ENCODE results near the gene ZBTB22. TPM values are rescaled to one million over a fixed set of nuclear protein-coding genes. Genes with fewer than 3 reads are reported as not detected.

ZBTB22 gene
- total RNA-seq, 6 experiments from 2014 or later, result 15.2 to 19.9 (median 17.0) TPM

DNA sequence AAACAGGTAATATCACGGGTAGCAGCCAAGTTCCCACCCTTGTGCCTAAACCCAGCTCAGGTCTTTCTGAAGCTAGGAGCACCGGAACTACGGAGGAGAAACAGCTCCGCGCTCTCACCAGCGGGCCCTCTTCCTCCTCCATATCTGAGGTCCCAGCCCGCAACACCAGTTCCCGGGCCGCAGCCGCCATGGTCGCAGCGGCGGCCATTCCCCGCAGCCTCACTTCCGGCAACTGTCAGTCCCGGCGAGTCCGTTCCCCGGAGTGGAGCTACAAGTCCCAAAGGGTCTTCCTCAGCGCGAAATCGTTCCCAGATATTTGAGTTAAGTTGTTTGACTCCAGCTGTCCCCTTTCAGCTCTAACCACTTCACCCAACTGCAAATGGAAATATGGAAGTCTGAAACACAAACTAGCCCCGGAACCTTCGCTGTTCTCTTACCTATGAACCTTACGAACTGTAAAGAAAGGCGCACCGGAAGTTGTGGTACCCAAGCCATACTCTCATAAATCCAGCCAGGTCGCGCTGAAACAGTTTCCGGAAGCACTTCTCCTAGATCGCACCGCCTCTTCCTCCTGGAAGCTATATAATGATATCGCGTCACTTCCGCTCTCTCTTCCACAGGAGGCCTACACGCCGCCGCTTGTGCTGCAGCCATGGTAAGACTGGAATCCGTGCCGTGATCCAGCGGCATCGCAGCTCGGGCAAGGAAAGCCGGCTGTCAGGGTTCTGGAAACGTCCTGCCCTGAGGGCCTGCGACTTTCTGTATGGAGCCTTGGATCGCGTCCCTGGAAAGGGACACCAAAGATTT is 45.9 kb downstream of the ZBTB22 start, which contains the start of the genes RPS18 and VPS52:
TSS of gene RPS18 (plus strand) at position 608 of the 807 bp plus-strand sequence. CDS start at position 653, 45 bp downstream.
TSS of gene VPS52 (minus strand) at position 409 of the 807 bp plus-strand sequence. CDS start at position 208, 201 bp downstream.
- peaks cover 20% of the 10 kb centered on the region for H3K27me3 Mint-ChIP-seq (ENCODE audit: insufficient read depth)
- peak within 1 kb of the TSS; percentile 99 for H3K27ac Mint-ChIP-seq
- H3K4me3 Mint-ChIP-seq, result peak within 1 kb of the TSS; percentile 97
- H3K4me1 Mint-ChIP-seq (ENCODE audit: low read depth), result peaks cover 58% of the 10 kb centered on the region
- peaks cover 14% of the 10 kb centered on the region for H3K9me3 Mint-ChIP-seq
- TF ChIP-seq, protein P1, sequence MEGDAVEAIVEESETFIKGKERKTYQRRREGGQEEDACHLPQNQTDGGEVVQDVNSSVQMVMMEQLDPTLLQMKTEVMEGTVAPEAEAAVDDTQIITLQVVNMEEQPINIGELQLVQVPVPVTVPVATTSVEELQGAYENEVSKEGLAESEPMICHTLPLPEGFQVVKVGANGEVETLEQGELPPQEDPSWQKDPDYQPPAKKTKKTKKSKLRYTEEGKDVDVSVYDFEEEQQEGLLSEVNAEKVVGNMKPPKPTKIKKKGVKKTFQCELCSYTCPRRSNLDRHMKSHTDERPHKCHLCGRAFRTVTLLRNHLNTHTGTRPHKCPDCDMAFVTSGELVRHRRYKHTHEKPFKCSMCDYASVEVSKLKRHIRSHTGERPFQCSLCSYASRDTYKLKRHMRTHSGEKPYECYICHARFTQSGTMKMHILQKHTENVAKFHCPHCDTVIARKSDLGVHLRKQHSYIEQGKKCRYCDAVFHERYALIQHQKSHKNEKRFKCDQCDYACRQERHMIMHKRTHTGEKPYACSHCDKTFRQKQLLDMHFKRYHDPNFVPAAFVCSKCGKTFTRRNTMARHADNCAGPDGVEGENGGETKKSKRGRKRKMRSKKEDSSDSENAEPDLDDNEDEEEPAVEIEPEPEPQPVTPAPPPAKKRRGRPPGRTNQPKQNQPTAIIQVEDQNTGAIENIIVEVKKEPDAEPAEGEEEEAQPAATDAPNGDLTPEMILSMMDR (IDR thresholded peaks at IDR 0.05), result no peak; the same call in none of the 2 replicates
- peaks cover 70% of the 10 kb centered on the region for H3K36me3 Mint-ChIP-seq (ENCODE audit: low read depth)
- peak; percentile 99 for DNase-seq

DNA sequence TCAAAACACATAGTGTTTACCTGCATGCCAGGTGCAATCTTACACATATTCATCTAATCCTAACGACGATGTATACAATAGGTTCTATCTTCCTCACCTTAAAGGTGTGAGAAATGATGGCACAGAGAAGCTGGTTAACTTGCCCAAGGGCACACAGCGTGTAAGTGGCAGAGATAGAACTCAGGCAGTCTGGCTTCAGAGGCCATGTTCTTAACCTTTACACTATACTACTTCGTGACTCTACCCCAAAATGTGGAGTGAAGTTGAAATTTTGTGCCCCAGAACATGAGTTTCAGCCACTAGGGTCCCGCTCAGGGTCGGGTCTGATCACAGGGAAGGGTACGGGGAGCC is 46.5 kb downstream of the ZBTB22 start:
- Mint-ChIP-seq H3K9me3 (peaks cover 14% of the 10 kb centered on the region), H3K4me3 (peak overlapping the region; percentile 97), H3K36me3 (ENCODE audit: low read depth) (peaks cover 70% of the 10 kb centered on the region), H3K4me1 (ENCODE audit: low read depth) (peaks cover 52% of the 10 kb centered on the region), H3K27me3 (ENCODE audit: insufficient read depth) (peaks cover 18% of the 10 kb centered on the region), H3K27ac (peak overlapping the region; percentile 99)
- DNase-seq, result no peak
- TF ChIP-seq, protein P1 (IDR thresholded peaks at IDR 0.05), result peak; percentile 44; the same call in 1 of the 2 replicates

Small RNA genes lying within 50 kb of the gene (microRNA-seq; reads per million reads assigned to microRNA genes)
- gene MIR6834 (not detected), gene MIR6873 (not detected)

Other genes starting within 250 kb of the ZBTB22 start
- gene HLA-DPA1, start 244.1 kb downstream of the ZBTB22 start, total RNA-seq (2021; fragmentation: NEBNext Ultra II Directional; extraction: Animal tissue kit (Norgen Biotek cat#: 25700)), result 1 to 10 TPM in 5 of 6 experiments, under 1 TPM in 1; 0.94 to 3.8 (median 1.9) TPM
- gene HLA-DPB1, start 241.8 kb downstream of the ZBTB22 start, total RNA-seq (2021; fragmentation: NEBNext Ultra II Directional; extraction: Animal tissue kit (Norgen Biotek cat#: 25700)), result 1 to 10 TPM; 1.6 to 4.8 (median 1.9) TPM
- under 1 TPM; 0.15 to 0.69 (median 0.38) TPM for gene COL11A2, start 125.3 kb downstream of the ZBTB22 start, total RNA-seq (2021; fragmentation: NEBNext Ultra II Directional; extraction: Animal tissue kit (Norgen Biotek cat#: 25700))
- 10 to 100 TPM; 37.3 to 41.6 (median 38.3) TPM for gene RXRB, start 117.1 kb downstream of the ZBTB22 start, total RNA-seq (2021; fragmentation: NEBNext Ultra II Directional; extraction: Animal tissue kit (Norgen Biotek cat#: 25700))
- 100 to 1,000 TPM; 215 to 240 (median 225) TPM for gene SLC39A7, start 116.9 kb downstream of the ZBTB22 start, total RNA-seq (2021; fragmentation: NEBNext Ultra II Directional; extraction: Animal tissue kit (Norgen Biotek cat#: 25700))
- gene HSD17B8, start 113.1 kb downstream of the ZBTB22 start, total RNA-seq (2021; fragmentation: NEBNext Ultra II Directional; extraction: Animal tissue kit (Norgen Biotek cat#: 25700)), result 1 to 10 TPM in 2 of 6 experiments, under 1 TPM in 4; 0.39 to 1.2 (median 0.73) TPM
- 10 to 100 TPM; 43.4 to 55.1 (median 52.1) TPM for gene RING1, start 109.2 kb downstream of the ZBTB22 start, total RNA-seq (2021; fragmentation: NEBNext Ultra II Directional; extraction: Animal tissue kit (Norgen Biotek cat#: 25700))
- gene VPS52, start 45.9 kb downstream of the ZBTB22 start, total RNA-seq (2021; fragmentation: NEBNext Ultra II Directional; extraction: Animal tissue kit (Norgen Biotek cat#: 25700)), result 10 to 100 TPM; 35.7 to 51.4 (median 44.4) TPM
- 1,000 to 10,000 TPM; 1,449 to 2,347 (median 1,965) TPM for gene RPS18, start 45.7 kb downstream of the ZBTB22 start, total RNA-seq (2021; fragmentation: NEBNext Ultra II Directional; extraction: Animal tissue kit (Norgen Biotek cat#: 25700))
- 1 to 10 TPM in 5 of 6 experiments, under 1 TPM in 1; 0.66 to 3.0 (median 2.7) TPM for gene B3GALT4, start 40.6 kb downstream of the ZBTB22 start, total RNA-seq (2021; fragmentation: NEBNext Ultra II Directional; extraction: Animal tissue kit (Norgen Biotek cat#: 25700))
- gene WDR46, start 28.5 kb downstream of the ZBTB22 start, total RNA-seq (2021; fragmentation: NEBNext Ultra II Directional; extraction: Animal tissue kit (Norgen Biotek cat#: 25700)), result 10 to 100 TPM; 71.0 to 89.9 (median 74.6) TPM
- gene PFDN6, start 28.1 kb downstream of the ZBTB22 start, total RNA-seq (2021; fragmentation: NEBNext Ultra II Directional; extraction: Animal tissue kit (Norgen Biotek cat#: 25700)), result 10 to 100 TPM; 52.1 to 73.7 (median 69.7) TPM
- 10 to 100 TPM; 26.7 to 31.6 (median 27.9) TPM for gene RGL2, start 18.8 kb downstream of the ZBTB22 start, total RNA-seq (2021; fragmentation: NEBNext Ultra II Directional; extraction: Animal tissue kit (Norgen Biotek cat#: 25700))
- 100 to 1,000 TPM in 5 of 6 experiments, 10 to 100 TPM in 1; 88.7 to 118 (median 104) TPM for gene TAPBP, start 3.7 kb downstream of the ZBTB22 start, total RNA-seq (2021; fragmentation: NEBNext Ultra II Directional; extraction: Animal tissue kit (Norgen Biotek cat#: 25700))
- gene DAXX, start 5.2 kb upstream of the ZBTB22 start, total RNA-seq (2021; fragmentation: NEBNext Ultra II Directional; extraction: Animal tissue kit (Norgen Biotek cat#: 25700)), result 10 to 100 TPM; 44.9 to 53.2 (median 50.4) TPM
- gene KIFC1, start 74.1 kb upstream of the ZBTB22 start, total RNA-seq (2021; fragmentation: NEBNext Ultra II Directional; extraction: Animal tissue kit (Norgen Biotek cat#: 25700)), result 10 to 100 TPM; 20.6 to 43.5 (median 38.6) TPM
- 10 to 100 TPM; 43.2 to 52.8 (median 51.4) TPM for gene PHF1, start 93.3 kb upstream of the ZBTB22 start, total RNA-seq (2021; fragmentation: NEBNext Ultra II Directional; extraction: Animal tissue kit (Norgen Biotek cat#: 25700))
- gene CUTA, start 100.4 kb upstream of the ZBTB22 start, total RNA-seq (2021; fragmentation: NEBNext Ultra II Directional; extraction: Animal tissue kit (Norgen Biotek cat#: 25700)), result 100 to 1,000 TPM; 464 to 546 (median 536) TPM
- 10 to 100 TPM; 10.5 to 15.0 (median 13.3) TPM for gene SYNGAP1, start 102.3 kb upstream of the ZBTB22 start, total RNA-seq (2021; fragmentation: NEBNext Ultra II Directional; extraction: Animal tissue kit (Norgen Biotek cat#: 25700))
- gene ZBTB9, start 136.8 kb upstream of the ZBTB22 start, total RNA-seq (2021; fragmentation: NEBNext Ultra II Directional; extraction: Animal tissue kit (Norgen Biotek cat#: 25700)), result 1 to 10 TPM; 6.4 to 9.2 (median 7.6) TPM